NCI-H524 (cell line): ENCODE data around the gene MRPL12.
A peak's percentile ranks its signal among the peaks of the same experiment; 100 is the strongest.

Experiments
- DNase-seq, 2 experiments: peaks; one replicate each; lab custom pipeline; 2025; lab: John Stamatoyannopoulos, UW

Gene MRPL12

GRCh38 chr17:81740395-81740961 lies 37.3 kb downstream of the MRPL12 start:
- DNase-seq, result no peak

- DNase-seq, result peak; percentile 37 to 46
These were observed 38.0 kb downstream of the MRPL12 start for GRCh38 chr17:81741049-81741593.

GRCh38 chr17:81741594-81742452 lies 38.7 kb downstream of the MRPL12 start:
- DNase-seq, result no peak
